Stimulated activated naive B cell treated with anti-CD40 and anti-IgM and Interleukin-4, amounts not matched to agents 10 μg/mL and 1 μg/mL and 100 μg/mL, for 72 hours (primary cell): ENCODE measurements around the gene TMEM120A.
"Not testable (repeated sequence)": the region's sequence is repeated elsewhere in the genome, so short reads cannot be mapped to it uniquely, and the experiment has no call there.

Experiments used
- ATAC-seq, 2 donors: fragments of 150-1000 bp; cut with Tn5 transposase; replicated peaks; 2 replicates each; pipeline ENCODE4 v1.10.0; 2021; ENCODE audit warnings: moderate library complexity in 1 of 2
- DNase-seq: peaks from one replicate; pipeline ENCODE4 v3.0.0; 2021
- H3K27ac Mint-ChIP-seq: one replicate; pipeline ENCODE4 v1.8.0; 2022; ENCODE audit warnings: mild to moderate bottlenecking, mixed read lengths
- H3K27me3 Mint-ChIP-seq, 2 donors: one replicate each; pipeline ENCODE4 v1.8.0; 2022; ENCODE audit warnings: mixed read lengths in 2 of 2
- H3K36me3 Mint-ChIP-seq, 2 donors: one replicate each; pipeline ENCODE4 v1.8.0; 2022; ENCODE audit warnings: mixed read lengths in 2 of 2, mild to moderate bottlenecking in 1 of 2
- H3K4me1 Mint-ChIP-seq, 2 donors: one replicate each; pipeline ENCODE4 v1.8.0; 2022; ENCODE audit warnings: mixed read lengths in 2 of 2, mild to moderate bottlenecking in 1 of 2
- H3K4me3 Mint-ChIP-seq, 2 donors: one replicate each; pipeline ENCODE4 v1.8.0; 2022; ENCODE audit warnings: mild to moderate bottlenecking in 2 of 2, mixed read lengths in 2 of 2, moderate library complexity in 1 of 2
- H3K9me3 Mint-ChIP-seq, 2 donors: one replicate each; pipeline ENCODE4 v1.8.0; 2022; ENCODE audit warnings: mixed read lengths in 2 of 2, mild to moderate bottlenecking in 1 of 2

TMEM120A gene

DNA sequence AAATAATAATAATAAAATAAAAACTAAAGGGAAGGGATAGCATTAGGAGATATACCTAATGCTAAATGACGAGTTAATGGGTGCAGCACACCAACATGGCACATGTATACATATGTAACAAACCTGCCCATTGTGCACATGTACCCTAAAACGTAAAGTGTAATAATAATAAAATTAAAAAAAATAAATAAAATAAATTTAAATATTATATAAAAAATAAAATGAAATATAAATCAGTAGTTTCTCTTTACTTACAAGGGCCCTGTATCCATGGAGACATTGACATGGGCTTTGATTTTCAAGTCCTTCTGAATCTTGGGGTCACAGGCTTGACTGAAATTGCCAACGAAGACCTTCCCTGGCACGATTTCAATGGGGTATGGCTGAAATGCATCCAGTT lies 10.6 kb upstream of the TMEM120A start:
- ATAC-seq, H3K4me3 Mint-ChIP-seq, H3K27me3 Mint-ChIP-seq, H3K9me3 Mint-ChIP-seq, DNase-seq, H3K27ac Mint-ChIP-seq: not testable (repeated sequence)
- Mint-ChIP-seq H3K4me1 (peaks cover 17 to 27% of the 10 kb centered on the region in 2 donors), H3K36me3 (peaks cover 34 to 50% of the 10 kb centered on the region in 2 donors)

DNA sequence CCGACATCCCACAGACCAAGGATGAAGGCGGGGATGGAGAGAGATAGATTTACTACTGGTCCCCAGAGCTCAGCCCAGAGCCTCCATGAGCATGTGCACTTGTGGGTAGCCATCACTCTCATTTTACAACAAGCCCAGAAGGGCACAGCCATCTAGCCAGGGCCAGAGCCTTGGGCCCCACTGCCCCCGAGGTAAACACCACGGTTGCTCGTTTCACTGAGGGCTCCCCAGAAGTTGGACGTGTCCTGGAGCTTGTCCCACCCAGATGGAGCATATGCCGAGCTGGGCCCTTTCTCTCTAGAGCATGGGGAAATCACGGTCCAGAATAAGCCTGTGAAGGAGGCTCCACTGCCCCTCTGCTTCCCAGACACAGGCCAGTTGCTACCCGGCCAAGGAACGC lies 9.0 kb upstream of the TMEM120A start:
- H3K4me3 Mint-ChIP-seq, result no peak overlapping the region
- no peak for DNase-seq
- no peaks in the 10 kb centered on the region for H3K27me3 Mint-ChIP-seq
- H3K27ac Mint-ChIP-seq, result no peak overlapping the region
- no peaks in the 10 kb centered on the region for H3K9me3 Mint-ChIP-seq
- H3K4me1 Mint-ChIP-seq, result peaks cover 3 to 10% of the 10 kb centered on the region in 2 donors
- ATAC-seq, result no peak
- peaks cover 38 to 58% of the 10 kb centered on the region in 2 donors for H3K36me3 Mint-ChIP-seq

DNA sequence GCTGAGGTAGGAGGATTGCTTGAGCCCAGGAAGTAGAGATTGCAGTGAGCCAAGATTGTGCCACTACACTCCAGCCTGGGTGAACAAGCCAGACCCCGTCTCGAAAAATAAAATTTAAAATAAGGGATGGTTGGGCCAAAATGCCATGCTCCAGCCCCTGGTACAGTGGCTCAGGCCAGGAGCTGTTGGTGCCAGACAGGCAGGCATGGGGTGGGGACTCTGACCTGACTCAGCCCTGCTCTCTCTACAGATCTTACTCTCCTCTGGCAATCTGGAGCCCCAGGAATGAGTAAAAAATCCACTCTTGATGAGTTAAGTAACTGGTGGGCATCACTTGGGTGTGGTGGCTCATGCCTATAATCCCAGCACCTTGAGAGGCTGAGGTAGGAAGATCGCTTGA lies 8.4 kb upstream of the TMEM120A start:
- DNase-seq, result no peak
- Mint-ChIP-seq H3K4me1 (peaks cover 0 to 5% of the 10 kb centered on the region in 2 donors), H3K27ac (no peak overlapping the region), H3K36me3 (peaks cover 39 to 56% of the 10 kb centered on the region in 2 donors), H3K27me3 (no peaks in the 10 kb centered on the region), H3K9me3 (no peaks in the 10 kb centered on the region), H3K4me3 (no peak overlapping the region)
- no peak for ATAC-seq

DNA sequence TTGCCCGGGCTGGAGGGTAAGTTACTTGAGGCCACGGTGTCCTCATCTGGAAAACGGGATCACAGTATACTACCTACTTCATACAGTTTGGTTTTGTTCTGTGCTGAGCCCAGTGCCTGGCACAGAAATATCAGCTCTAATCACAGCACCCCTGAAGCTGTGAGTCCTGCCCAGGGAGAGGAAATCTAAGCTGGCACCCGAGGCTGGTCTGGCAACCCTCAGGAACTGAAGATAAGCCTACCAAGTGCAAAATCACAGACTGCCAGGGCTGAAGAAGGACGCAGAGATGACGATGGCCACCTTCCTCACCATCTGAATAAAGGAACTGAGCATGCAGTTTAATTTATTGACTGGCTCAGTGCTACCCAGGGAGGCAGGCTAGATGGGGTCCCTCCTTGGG lies 7.7 kb upstream of the TMEM120A start:
- H3K36me3 Mint-ChIP-seq, result peaks cover 45 to 62% of the 10 kb centered on the region in 2 donors
- peaks cover 5 to 6% of the 10 kb centered on the region in 2 donors for H3K4me1 Mint-ChIP-seq
- DNase-seq (no peak), ATAC-seq (no peak)
- H3K27ac Mint-ChIP-seq, result no peak overlapping the region
- no peaks in the 10 kb centered on the region for H3K9me3 Mint-ChIP-seq
- H3K4me3 Mint-ChIP-seq, result no peak overlapping the region
- H3K27me3 Mint-ChIP-seq, result no peaks in the 10 kb centered on the region

DNA sequence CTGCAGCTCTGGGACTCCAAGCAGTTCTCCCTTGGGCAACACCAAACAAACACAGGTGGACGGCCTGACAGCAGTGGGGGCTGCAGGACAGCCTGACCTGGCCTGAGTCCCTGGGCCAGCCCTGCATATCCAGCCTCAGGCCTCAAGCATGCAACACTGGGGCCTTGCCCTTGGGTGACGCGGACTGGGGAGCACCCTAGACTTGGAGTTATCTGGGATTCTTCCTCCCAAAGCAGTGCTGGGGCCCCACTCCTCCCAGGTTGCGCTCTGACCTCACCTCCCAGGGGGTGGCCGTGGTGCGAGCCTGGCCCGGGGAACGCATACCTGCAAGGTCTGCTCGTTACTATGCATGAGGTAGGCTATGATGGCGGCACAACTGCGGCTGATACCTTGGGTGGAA lies 6.2 kb upstream of the TMEM120A start:
- no peak for ATAC-seq
- Mint-ChIP-seq H3K4me3 (no peak overlapping the region), H3K36me3 (peaks cover 56 to 72% of the 10 kb centered on the region in 2 donors), H3K9me3 (no peaks in the 10 kb centered on the region), H3K27ac (no peak overlapping the region), H3K27me3 (no peaks in the 10 kb centered on the region), H3K4me1 (peaks cover 12 to 18% of the 10 kb centered on the region in 2 donors)
- no peak for DNase-seq

DNA sequence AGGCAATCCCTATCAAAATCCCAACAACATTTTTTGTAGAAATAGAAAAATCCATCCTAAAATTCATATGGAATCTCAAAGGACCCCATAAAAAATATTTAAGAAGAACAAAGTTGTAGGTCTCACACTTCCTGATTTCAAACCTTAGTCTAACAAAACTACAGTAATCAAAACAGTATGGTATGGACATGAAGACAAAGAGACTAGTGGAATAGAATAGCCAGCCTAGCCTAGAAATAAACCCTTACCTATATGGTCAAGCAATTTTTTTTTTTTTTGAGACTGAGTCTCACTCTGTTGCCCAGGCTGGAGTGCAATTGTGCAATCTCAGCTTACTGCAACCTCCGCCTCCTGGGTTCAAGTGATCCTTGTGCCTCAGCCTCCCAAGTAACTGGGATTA lies 3.6 kb upstream of the TMEM120A start:
- Mint-ChIP-seq H3K4me1 (peaks cover 20 to 40% of the 10 kb centered on the region in 2 donors), H3K27me3 (no peaks in the 10 kb centered on the region), H3K4me3 (no peak overlapping the region), H3K9me3 (no peaks in the 10 kb centered on the region), H3K36me3 (peaks cover 48 to 56% of the 10 kb centered on the region in 2 donors), H3K27ac (no peak overlapping the region)
- no peak for DNase-seq
- no peak for ATAC-seq

DNA sequence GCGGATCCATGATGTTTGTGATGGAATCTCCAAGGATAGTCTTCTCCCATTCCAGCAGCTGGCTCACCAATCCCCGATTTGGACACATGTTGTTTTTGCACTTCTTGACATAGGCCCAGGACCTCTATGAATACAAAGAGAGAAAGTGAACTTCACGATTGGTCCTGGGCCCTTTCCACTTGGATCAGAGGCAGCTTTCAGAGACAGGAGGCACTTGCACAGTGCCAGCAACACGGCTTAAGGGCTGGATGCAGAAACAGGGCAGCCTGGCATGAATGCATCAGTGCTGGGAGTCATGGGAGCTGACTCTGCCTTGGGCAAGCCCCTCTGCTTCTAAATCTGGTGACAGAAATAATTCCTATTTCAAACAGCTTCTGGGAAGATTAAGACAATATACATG lies 2.1 kb upstream of the TMEM120A start:
- Mint-ChIP-seq H3K4me1 (peaks cover 21 to 43% of the 10 kb centered on the region in 2 donors), H3K9me3 (no peaks in the 10 kb centered on the region), H3K27me3 (no peaks in the 10 kb centered on the region), H3K4me3 (no peak overlapping the region), H3K27ac (no peak overlapping the region), H3K36me3 (peaks cover 40 to 46% of the 10 kb centered on the region in 2 donors)
- no peak for ATAC-seq
- DNase-seq, result no peak

DNA sequence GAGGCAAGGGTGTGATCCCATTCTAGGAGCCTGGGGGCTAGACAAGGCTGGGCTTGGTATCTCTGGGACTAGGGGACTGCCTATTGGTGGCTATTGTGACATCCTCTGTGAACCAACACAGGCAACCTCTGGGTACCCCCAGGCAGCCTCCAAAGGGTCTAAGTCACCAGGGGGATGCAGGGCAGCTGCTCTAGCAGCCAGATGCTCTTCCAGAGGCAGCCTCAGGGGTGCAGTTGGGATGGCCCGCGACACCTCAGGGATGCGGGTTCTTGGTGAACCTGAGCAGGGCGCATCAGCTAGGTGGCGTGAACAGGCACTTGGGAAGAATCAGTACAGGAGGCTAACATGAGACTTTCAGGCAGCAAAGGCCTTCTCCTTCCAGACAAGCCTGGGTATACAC lies 1.6 kb upstream of the TMEM120A start:
- Mint-ChIP-seq H3K27ac (no peak overlapping the region), H3K36me3 (peaks cover 38 to 43% of the 10 kb centered on the region in 2 donors), H3K27me3 (no peaks in the 10 kb centered on the region), H3K4me1 (peaks cover 23 to 45% of the 10 kb centered on the region in 2 donors), H3K4me3 (no peak overlapping the region), H3K9me3 (no peaks in the 10 kb centered on the region)
- ATAC-seq, result no peak
- DNase-seq, result no peak

DNA sequence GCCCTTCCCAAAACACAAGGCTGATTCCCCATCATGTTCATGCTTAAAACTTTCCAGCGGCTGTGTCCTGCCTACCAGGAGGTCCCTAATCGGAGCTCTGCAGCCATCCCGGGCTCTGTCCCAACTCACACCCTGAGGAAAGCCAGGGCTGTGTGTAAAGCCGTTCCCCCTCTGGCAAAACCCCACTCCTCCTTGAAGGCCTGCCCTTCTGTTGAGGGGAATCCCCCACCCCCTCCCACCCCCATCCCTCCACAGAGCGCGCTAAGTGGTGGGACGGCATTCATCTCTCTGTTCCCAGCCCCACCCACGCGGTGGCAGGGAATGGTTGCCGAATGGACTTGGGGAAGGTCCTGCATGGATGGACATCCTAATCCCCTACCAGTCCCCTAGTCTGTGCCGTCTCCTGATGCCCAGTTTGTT lies 667 bp upstream of the TMEM120A start:
- DNase-seq (no peak), ATAC-seq (no peak)
- H3K9me3 Mint-ChIP-seq, result no peaks in the 10 kb centered on the region
- peaks cover 34 to 46% of the 10 kb centered on the region in 2 donors for H3K36me3 Mint-ChIP-seq
- peak overlapping the region; percentile 82 to 83 for H3K4me3 Mint-ChIP-seq
- H3K27ac Mint-ChIP-seq, result no peak overlapping the region
- H3K4me1 Mint-ChIP-seq, result peaks cover 30 to 51% of the 10 kb centered on the region in 2 donors
- no peaks in the 10 kb centered on the region for H3K27me3 Mint-ChIP-seq

DNA sequence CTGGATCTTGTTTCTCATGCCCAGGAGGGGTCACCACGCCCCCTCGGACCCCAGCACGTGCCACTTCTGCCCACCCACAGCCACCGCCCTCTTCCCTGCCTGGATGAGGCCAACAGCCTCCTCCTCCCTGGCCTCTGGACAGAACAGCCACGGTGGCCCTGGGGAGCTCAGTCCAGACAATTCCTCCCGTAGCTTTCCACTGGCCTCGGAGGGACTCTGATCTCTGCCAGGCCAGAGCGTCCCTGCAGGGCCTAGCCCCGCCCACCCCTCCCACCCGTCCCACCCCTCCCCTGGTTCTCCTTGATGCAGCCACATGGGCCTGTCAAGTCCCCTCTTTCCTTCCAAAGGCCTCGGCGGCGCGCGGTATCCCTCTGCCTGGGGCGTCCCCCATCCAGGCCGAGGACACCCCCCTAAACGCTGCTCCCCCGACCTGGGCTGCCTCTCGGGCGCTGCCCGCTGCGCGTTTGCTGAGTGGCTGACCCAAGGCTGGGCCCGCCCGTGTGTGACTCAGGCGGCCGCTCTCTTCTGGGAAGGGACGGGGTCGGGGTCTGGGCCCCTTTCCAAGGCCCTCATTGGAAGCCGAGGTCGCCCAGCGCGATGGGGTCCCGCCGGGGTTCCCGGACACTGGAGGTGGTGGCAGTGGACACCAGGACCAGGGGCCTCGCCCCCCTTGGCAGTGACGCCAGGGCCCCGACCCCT lies 557 bp downstream of the TMEM120A start:
- H3K27me3 Mint-ChIP-seq, result no peaks in the 10 kb centered on the region
- H3K9me3 Mint-ChIP-seq, result no peaks in the 10 kb centered on the region
- peaks cover 38 to 61% of the 10 kb centered on the region in 2 donors for H3K4me1 Mint-ChIP-seq
- peak overlapping the region; percentile 82 to 83 for H3K4me3 Mint-ChIP-seq
- ATAC-seq, result peak; percentile 30 to 31
- H3K36me3 Mint-ChIP-seq, result peaks cover 32 to 43% of the 10 kb centered on the region in 2 donors
- DNase-seq, result no peak
- peak overlapping the region; percentile 42 for H3K27ac Mint-ChIP-seq

DNA sequence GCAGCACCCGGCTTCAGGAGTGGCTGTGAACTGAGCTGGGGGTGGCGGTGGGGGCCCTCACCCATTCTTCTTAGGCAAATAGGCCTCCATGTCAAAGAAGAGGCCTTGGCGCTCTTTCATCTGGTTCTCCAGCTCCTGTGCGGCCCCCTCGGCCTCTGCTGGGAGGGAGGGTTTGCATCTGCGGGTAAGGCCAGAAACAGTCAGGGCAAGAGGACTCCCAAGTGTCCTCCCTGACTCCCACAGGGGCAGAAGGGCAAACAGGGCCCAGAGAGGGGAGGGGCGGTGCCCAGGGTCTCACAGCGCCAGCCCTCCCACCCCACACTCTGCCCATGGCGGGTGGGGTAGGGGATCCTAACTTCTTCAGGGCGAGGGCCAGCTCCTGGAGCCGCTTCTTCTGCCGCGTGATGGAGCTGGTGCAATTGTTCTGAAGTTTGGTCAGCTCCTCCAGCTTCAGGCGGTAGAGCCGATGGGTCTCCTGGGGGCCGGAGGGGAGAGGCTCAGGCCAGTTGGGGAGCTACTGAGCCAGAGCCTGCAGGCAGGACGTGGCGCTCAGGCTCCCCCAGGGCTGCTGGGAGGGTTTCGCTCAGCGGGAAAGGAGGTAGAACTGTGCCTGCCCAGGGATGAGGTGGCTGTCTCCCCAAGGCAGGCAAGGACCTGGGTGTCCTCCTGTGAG lies 2.2 kb downstream of the TMEM120A start:
- ATAC-seq, result no peak
- no peak overlapping the region for H3K27ac Mint-ChIP-seq
- H3K36me3 Mint-ChIP-seq, result peaks cover 29 to 42% of the 10 kb centered on the region in 2 donors
- no peak overlapping the region for H3K4me3 Mint-ChIP-seq
- no peaks in the 10 kb centered on the region for H3K9me3 Mint-ChIP-seq
- peaks cover 42 to 63% of the 10 kb centered on the region in 2 donors for H3K4me1 Mint-ChIP-seq
- DNase-seq, result no peak
- H3K27me3 Mint-ChIP-seq, result no peaks in the 10 kb centered on the region

DNA sequence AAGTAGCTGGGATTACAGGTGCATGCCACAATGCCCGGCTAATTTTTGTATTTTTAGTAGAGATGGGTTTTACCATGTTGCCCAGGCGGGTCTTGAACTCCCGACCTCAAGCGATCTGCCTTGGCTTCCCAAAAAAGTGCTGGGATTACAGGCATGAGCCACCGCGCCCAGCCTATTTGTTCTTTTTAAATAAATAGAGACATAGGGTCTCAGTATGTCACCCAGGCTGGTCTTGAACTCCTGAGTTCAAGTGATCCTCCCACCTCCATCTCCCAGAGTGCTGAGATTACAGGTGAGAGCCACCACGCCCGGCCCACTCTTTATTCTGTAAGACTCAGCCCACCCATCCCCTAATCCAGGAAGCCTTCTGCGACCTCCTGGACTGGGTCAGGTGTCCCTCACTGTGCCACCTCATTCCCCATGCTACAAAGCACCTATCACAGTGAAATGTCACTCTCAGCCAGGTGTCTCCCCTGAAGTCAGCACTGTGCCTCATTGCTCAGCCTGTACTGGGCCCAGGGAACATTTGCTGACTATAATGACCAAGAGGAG lies 2.8 kb downstream of the TMEM120A start:
- H3K36me3 Mint-ChIP-seq, result peaks cover 30 to 44% of the 10 kb centered on the region in 2 donors
- no peak for ATAC-seq
- no peaks in the 10 kb centered on the region for H3K9me3 Mint-ChIP-seq
- H3K4me1 Mint-ChIP-seq, result peaks cover 38 to 57% of the 10 kb centered on the region in 2 donors
- no peaks in the 10 kb centered on the region for H3K27me3 Mint-ChIP-seq
- DNase-seq, result no peak
- H3K27ac Mint-ChIP-seq, result no peak overlapping the region
- H3K4me3 Mint-ChIP-seq, result no peak overlapping the region

DNA sequence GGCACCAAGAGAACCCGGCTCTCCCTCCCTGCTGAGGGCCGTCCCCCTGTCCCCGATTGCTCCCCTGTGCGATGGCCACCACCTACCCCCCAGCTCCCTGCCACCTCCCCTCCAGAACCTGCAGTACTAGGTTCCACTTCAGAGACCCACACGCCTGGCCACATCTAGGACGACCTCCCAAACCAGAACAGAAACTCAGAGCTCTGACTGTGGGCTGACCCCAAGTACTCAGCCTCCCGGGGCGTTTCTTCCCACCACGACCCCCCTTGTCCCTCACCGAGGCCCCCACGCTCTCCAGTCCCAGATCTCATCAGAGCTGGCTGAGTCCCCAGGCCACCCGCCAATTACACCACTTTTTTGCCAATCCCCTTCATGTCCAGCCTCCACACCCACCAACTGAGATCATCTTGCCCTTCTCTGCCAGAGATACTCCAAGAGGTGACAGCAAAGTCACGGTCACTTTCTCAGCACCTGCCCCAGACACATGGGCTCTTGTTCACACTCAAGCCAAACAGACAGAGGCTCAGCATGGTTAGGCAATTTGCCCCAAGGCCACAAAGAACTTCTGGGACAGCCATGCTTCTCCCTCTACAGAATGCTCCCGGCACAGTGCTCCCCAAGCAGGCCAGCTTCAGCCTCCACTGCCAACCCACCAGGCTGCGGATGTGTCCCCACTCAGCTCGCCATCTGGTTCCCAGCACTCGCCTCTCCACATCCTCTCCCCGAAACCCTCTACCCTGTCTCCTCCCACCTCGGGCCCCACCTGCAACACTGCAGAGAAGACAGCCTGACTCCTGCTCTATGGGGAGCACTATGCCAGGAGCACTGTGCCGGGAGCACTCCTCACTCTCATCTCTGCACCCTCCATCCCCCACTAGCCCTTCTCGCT lies 4.7 kb downstream of the TMEM120A start:
- H3K9me3 Mint-ChIP-seq, result no peaks in the 10 kb centered on the region
- peaks cover 32 to 42% of the 10 kb centered on the region in 2 donors for H3K4me1 Mint-ChIP-seq
- H3K36me3 Mint-ChIP-seq, result peaks cover 29 to 44% of the 10 kb centered on the region in 2 donors
- peak overlapping the region; percentile 63 for H3K27ac Mint-ChIP-seq
- no peak for DNase-seq
- no peak for ATAC-seq
- no peaks in the 10 kb centered on the region for H3K27me3 Mint-ChIP-seq
- peak overlapping the region in 1 of 2 donors; percentile 49 for H3K4me3 Mint-ChIP-seq
